ENCODE data around the gene CORIN. TPM values are rescaled to one million over a fixed set of nuclear protein-coding genes. Genes with fewer than 3 reads are reported as not detected.

Gene CORIN
- total and polyA plus RNA-seq, 11 donors, result 5.6 to 130 (median 40.1) TPM

GRCh38 chr4:47876784-47877546, 39.1 kb upstream of the CORIN start:
- Histone ChIP-seq H3K27ac (no peak overlapping the region), H3K27me3 (no peaks in the 10 kb centered on the region), H3K9me3 (peaks cover 0 to 17% (median 10%) of the 10 kb centered on the region in 12 donors), H3K4me1 (no peaks in the 10 kb centered on the region), H3K36me3 (peaks cover 2 to 96% (median 81%) of the 10 kb centered on the region in 9 donors), H3K4me3 (no peak overlapping the region)
- no peak for ATAC-seq
- WGBS, 4 donors, result 86 to 93% (median 88%) methylated on average over 3 of the region's 3 CpGs
- intact Hi-C loops (cut with DNase I), result no loop called here
- no peak for TF ChIP-seq CTCF (IDR thresholded peaks at IDR 0.05)
- TF ChIP-seq POLR2A (IDR thresholded peaks at IDR 0.05), result no peak
- DNase-seq, result no peak

- no peak for DNase-seq
- no peak for ATAC-seq
- TF ChIP-seq CTCF (IDR thresholded peaks at IDR 0.05), result no peak
- TF ChIP-seq POLR2A (IDR thresholded peaks at IDR 0.05), result no peak
- intact Hi-C loops (cut with DNase I), result no loop called here
- Histone ChIP-seq H3K27ac (no peak overlapping the region), H3K9me3 (peaks cover 0 to 19% (median 10%) of the 10 kb centered on the region in 12 donors), H3K4me3 (no peak overlapping the region), H3K27me3 (no peaks in the 10 kb centered on the region), H3K4me1 (no peaks in the 10 kb centered on the region), H3K36me3 (peaks cover 2 to 95% (median 75%) of the 10 kb centered on the region in 9 donors)
These were observed 38.4 kb upstream of the CORIN start for GRCh38 chr4:47876310-47876709.

GRCh38 chr4:47873877-47874541, 36.1 kb upstream of the CORIN start:
- TF ChIP-seq POLR2A (IDR thresholded peaks at IDR 0.05) (no peak), CTCF (IDR thresholded peaks at IDR 0.05) (no peak)
- ATAC-seq, result no peak

GRCh38 chr4:47863486-47863885, 25.6 kb upstream of the CORIN start:
- peaks cover 0 to 18% (median 4%) of the 10 kb centered on the region in 9 donors for H3K36me3 ChIP-seq
- no peaks in the 10 kb centered on the region for H3K27me3 ChIP-seq
- H3K4me1 ChIP-seq, result peaks cover 0 to 1% (median 0%) of the 10 kb centered on the region in 12 donors
- WGBS, 4 donors, result 68 to 99% (median 83%) methylated on average over 4 of the region's 4 CpGs
- ATAC-seq (no peak), DNase-seq (no peak)
- intact Hi-C loops (cut with DNase I), result no loop called here
- H3K27ac ChIP-seq, result no peak overlapping the region
- TF ChIP-seq CTCF (IDR thresholded peaks at IDR 0.05), result no peak
- TF ChIP-seq POLR2A (IDR thresholded peaks at IDR 0.05), result no peak
- H3K9me3 ChIP-seq, result peaks cover 0 to 5% (median 0%) of the 10 kb centered on the region in 12 donors
- no peak overlapping the region for H3K4me3 ChIP-seq

More at GRCh38 chr4:47873877-47874541, 36.1 kb upstream of the CORIN start:
- H3K4me3 ChIP-seq, result no peak overlapping the region
- H3K27ac ChIP-seq, result no peak overlapping the region
- H3K27me3 ChIP-seq, result no peaks in the 10 kb centered on the region
- peaks cover 2 to 78% (median 67%) of the 10 kb centered on the region in 9 donors for H3K36me3 ChIP-seq
- intact Hi-C loops (cut with DNase I), result loop anchor here in 1 of 10 donors (5.0 kb wide), 1 partner anchor 33 kb away; no protein-coding TSS in a partner anchor
- peaks cover 0 to 19% (median 10%) of the 10 kb centered on the region in 12 donors for H3K9me3 ChIP-seq
- no peak for DNase-seq
- H3K4me1 ChIP-seq, result no peaks in the 10 kb centered on the region
- 92 to 96% (median 94%) methylated on average over 3 of the region's 3 CpGs for WGBS, 4 donors
